GM19468 (cell line): Measurements from ENCODE around the gene SPANXN3.
"Not testable (repeated sequence)": the region's sequence is repeated elsewhere in the genome, so short reads cannot be mapped to it uniquely, and the experiment has no call there.

Experiments used
- ATAC-seq: cut with Tn5 transposase; IDR thresholded peaks from one replicate; pipeline ENCODE4 v1.9.1; 2021; ENCODE audit warnings: mild to moderate bottlenecking, moderate library complexity, moderate number of reproducible peaks; ENCODE audit not compliant: unreplicated experiment; ENCODE audit errors: extremely low read depth

SPANXN3 gene

GRCh38 chrX:143517375-143517774 is at the start of gene SPANXN3:
TSS of gene SPANXN3 (minus strand) at chrX:143517475. CDS start at chrX:143517391, 84 bp downstream.
- ATAC-seq = not testable (repeated sequence)

- no peak for ATAC-seq
Observed at GRCh38 chrX:143536176-143536575, 18.9 kb upstream of the SPANXN3 start.

- not testable (repeated sequence) for ATAC-seq
Observed at GRCh38 chrX:143502196-143502595, 15.1 kb downstream of the SPANXN3 start.

GRCh38 chrX:143500751-143501150 is 16.5 kb downstream of the SPANXN3 start:
- no peak for ATAC-seq

- ATAC-seq = no peak
Observed at GRCh38 chrX:143486105-143486504, 31.2 kb downstream of the SPANXN3 start.

- ATAC-seq = no peak
Observed at GRCh38 chrX:143476751-143477150, 40.5 kb downstream of the SPANXN3 start.

GRCh38 chrX:143472347-143472938 is 44.8 kb downstream of the SPANXN3 start:
- ATAC-seq = no peak

- no peak for ATAC-seq
Observed at GRCh38 chrX:143466130-143466529, 51.1 kb downstream of the SPANXN3 start.

GRCh38 chrX:143462696-143463095 is 54.6 kb downstream of the SPANXN3 start:
- no peak for ATAC-seq

GRCh38 chrX:143461606-143462005 is 55.7 kb downstream of the SPANXN3 start:
- ATAC-seq = no peak
